GM12865 (cell line): ENCODE measurements around the gene ADAMTSL4.

Source experiments
- DNase-seq: peaks from one replicate; pipeline ENCODE4 v3.0.0; 2010; ENCODE audit warnings: low read depth
- H3K4me3 ChIP-seq: 2 replicates; pipeline ENCODE4 v1.5.1; 2011; ENCODE audit warnings: mild to moderate bottlenecking, low read depth, low read length, control low read depth
- CTCF ChIP-seq: IDR thresholded peaks from 2 replicates; pipeline ENCODE4 v1.5.1; 2011; ENCODE audit warnings: low read length, control low read depth, low read depth, inconsistent platforms; ENCODE audit not compliant: insufficient read depth; ENCODE audit errors: missing control alignments

Gene ADAMTSL4

GRCh38 chr1:150572918-150573647 is 23.9 kb downstream of the ADAMTSL4 start:
- DNase-seq = peak; percentile 57
- peak overlapping the region; percentile 95 for H3K4me3 ChIP-seq
- no peak for TF ChIP-seq CTCF

DNA sequence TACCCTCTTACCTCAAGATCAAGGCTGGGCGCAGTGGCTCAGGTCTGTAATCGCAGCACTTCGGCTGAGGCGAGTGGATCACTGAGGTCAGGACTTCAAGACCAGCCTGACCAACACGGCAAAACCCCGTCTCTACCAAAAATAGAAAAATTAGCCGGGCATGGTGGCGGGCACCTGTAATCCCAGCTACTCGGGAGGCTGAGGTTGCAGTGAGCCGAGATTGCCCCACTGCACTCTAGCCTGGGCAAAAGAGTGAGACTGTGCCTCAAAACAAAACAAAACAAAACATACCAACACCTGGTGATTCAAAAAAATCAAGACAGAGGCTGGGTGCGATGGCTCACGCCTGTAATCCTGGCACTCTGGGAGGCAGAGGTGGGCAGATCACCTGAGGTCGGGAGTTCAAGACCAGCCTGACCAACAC is 24.5 kb downstream of the ADAMTSL4 start:
- peak overlapping the region; percentile 95 for H3K4me3 ChIP-seq
- peak; percentile 9 for DNase-seq

- no peak for TF ChIP-seq CTCF
- peak overlapping the region; percentile 95 for H3K4me3 ChIP-seq
Observed at GRCh38 chr1:150574260-150575071, 25.3 kb downstream of the ADAMTSL4 start.

GRCh38 chr1:150575072-150575489 is 25.9 kb downstream of the ADAMTSL4 start:
- TF ChIP-seq CTCF = no peak
- H3K4me3 ChIP-seq = peak overlapping the region; percentile 95
- DNase-seq = peak; percentile 25

More at GRCh38 chr1:150574260-150575071, 25.3 kb downstream of the ADAMTSL4 start:
- peak; percentile 17 for DNase-seq

GRCh38 chr1:150575518-150576366 is 26.5 kb downstream of the ADAMTSL4 start:
- TF ChIP-seq CTCF = no peak
- H3K4me3 ChIP-seq = peak overlapping the region; percentile 95
- peak; percentile 5 for DNase-seq

DNA sequence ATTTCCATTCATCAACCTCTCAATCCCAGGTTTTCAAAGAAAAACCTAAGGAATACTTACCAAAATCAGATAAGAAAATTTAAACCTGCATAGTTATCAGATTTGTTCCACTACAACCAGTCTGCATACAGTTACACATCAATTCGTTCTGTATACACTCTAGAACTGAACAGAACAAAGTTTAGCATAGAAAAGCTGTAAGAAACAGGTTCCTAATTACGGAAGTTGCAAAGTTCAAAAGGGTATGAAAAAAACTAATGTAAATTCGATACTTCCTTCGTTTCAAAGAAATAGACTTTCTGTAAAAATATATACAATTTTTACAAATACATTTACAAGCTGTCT is 27.1 kb downstream of the ADAMTSL4 start:
- peak overlapping the region; percentile 95 for H3K4me3 ChIP-seq
- no peak for DNase-seq
- TF ChIP-seq CTCF = no peak
